Pancreas (tissue), 10 donors: ENCODE data around the gene ZW10. TPM values are rescaled to one million over a fixed set of nuclear protein-coding genes. Genes with fewer than 3 reads are reported as not detected.
A peak's percentile ranks its signal among the peaks of the same experiment; 100 is the strongest.

Experiments used
- ATAC-seq, 4 donors: fragments of 200-7000 bp; cut with Tn5 transposase; one replicate each; pipeline versions ENCODE4 v1.8.0 to v1.9.1; 2020; ENCODE audit warnings: mild to moderate bottlenecking in 4 of 4, moderate library complexity in 4 of 4
- DNase-seq, 6 donors: peaks; one replicate each; pipeline ENCODE4 v3.0.0-alpha.2; 2020
- FAIRE-seq: peaks from 2 replicates; lab custom pipeline; 2012; peaks lifted over from hg19 to GRCh38; lab: Jason Lieb, UNC
- H3K27ac ChIP-seq, 4 donors: fragments of 200-600 bp; sonication (generic); 1 replicate in 3 of 4; 2 replicates in 1 of 4; pipeline versions ENCODE4 v1.5.0 to v1.8.0; 2020
- H3K27me3 ChIP-seq, 4 donors: fragments of 200-600 bp; one replicate each; pipeline ENCODE4 v1.8.0; 2021
- H3K36me3 ChIP-seq, 3 donors: fragments of 200-600 bp; sonication (generic) in 1 of 3; one replicate each; pipeline versions ENCODE4 v1.5.0 to v1.8.0; 2020 to 2021
- H3K4me1 ChIP-seq, 3 donors: fragments of 200-600 bp; one replicate each; pipeline ENCODE4 v1.8.0; 2021
- H3K4me3 ChIP-seq, 4 donors: fragments of 200-600 bp; sonication (generic) in 2 of 4; one replicate each; pipeline versions ENCODE4 v1.5.0 to v1.8.0; 2020 to 2021
- H3K9me3 ChIP-seq, 4 donors: fragments of 200-600 bp; one replicate each; pipeline ENCODE4 v1.8.0; 2021
- CTCF ChIP-seq, 4 donors: fragments of 200-600 bp; sonication (generic) in 3 of 4; IDR thresholded peaks; one replicate each; pipeline versions ENCODE4 v1.5.0 to v1.8.0; 2021; ENCODE audit warnings: antibody characterized with exemption in 4 of 4
- WGBS, 2 donors: extraction: QIAGEN DNeasy Blood & Tissue Kit; methylation state at CpG; one replicate each; pipeline ENCODE4 v1.1.7; 2013; 5-methylcytosine and 5-hydroxymethylcytosine counted together
- intact Hi-C, 3 donors: fragments of 100-400 bp; cut with DNase I; formaldehyde crosslinking; loops; one replicate each; pipeline versions ENCODE4 v1.11.1 to v1.14.2; 2022
- polyA plus RNA-seq, 2 donors: library from polyadenylated mRNA; stranded (reverse); fragments of 200-250 nt; gene quantifications; one replicate each; pipeline ENCODE4 v1.2.3, GENCODE V29; 2013
- total RNA-seq, 6 donors: library from RNA; stranded (reverse); fragmentation: NEBNext Ultra II Directional in 4 of 6; extraction: Animal tissue kit (Norgen Biotek cat#: 25700) in 4 of 6; gene quantifications; one replicate each; pipeline versions ENCODE4 v1.2.1 to v1.2.4, GENCODE V29; 2021 to 2023
- donor health status: healthy with polysubstance abuse.
- donor health status: DM: no; HTN: no; CAD: no; lungs with moderate emphysema.
- donor health status: DM: no; HTN: no; CAD: no.
- donor health status: control.
- donor health status: control.
- donor health status: Bipolar disorder and iron deficiency.
- donor health status: DM: yes; HTN: yes; CAD: no.
- donor health status: DM: no; HTN: no; CAD: no.
- donor health status: DM: no; HTN: no; CAD: no.
- donor health status: DM: yes; HTN: yes; CAD: no.

ZW10 gene
- total and polyA plus RNA-seq, 8 donors, result 2.8 to 8.2 (median 6.7) TPM

- Histone ChIP-seq H3K4me3 (no peak overlapping the region), H3K27me3 (no peaks in the 10 kb centered on the region), H3K9me3 (no peaks in the 10 kb centered on the region), H3K36me3 (no peaks in the 10 kb centered on the region), H3K4me1 (no peaks in the 10 kb centered on the region), H3K27ac (no peak overlapping the region)
- 93 to 95% methylated on average over 18 to 19 of the region's 19 CpGs for WGBS, 2 donors
- peak in 1 of 6 donors; percentile 41 for DNase-seq
- no peak for FAIRE-seq
- ATAC-seq, result no peak
- no peak for TF ChIP-seq CTCF (IDR thresholded peaks at IDR 0.05)
- intact Hi-C loops, result no loop called here
Measured at GRCh38 chr11:113689768-113690618, 83.5 kb downstream of the ZW10 start.

GRCh38 chr11:113685654-113686359, 87.7 kb downstream of the ZW10 start:
- 69 to 77% methylated on average over 2 of the region's 2 CpGs for WGBS, 2 donors

GRCh38 chr11:113684496-113684895, 89.0 kb downstream of the ZW10 start:
- FAIRE-seq (no peak), ATAC-seq (no peak), DNase-seq (no peak)
- WGBS, 2 donors, result 55 to 61% methylated on average over 5 of the region's 5 CpGs
- no peak for TF ChIP-seq CTCF (IDR thresholded peaks at IDR 0.05)
- no peaks in the 10 kb centered on the region for H3K4me1 ChIP-seq
- H3K36me3 ChIP-seq, result no peaks in the 10 kb centered on the region
- H3K4me3 ChIP-seq, result no peak overlapping the region
- intact Hi-C loops, result no loop called here
- no peaks in the 10 kb centered on the region for H3K27me3 ChIP-seq
- no peak overlapping the region for H3K27ac ChIP-seq
- no peaks in the 10 kb centered on the region for H3K9me3 ChIP-seq

More at GRCh38 chr11:113685654-113686359, 87.7 kb downstream of the ZW10 start:
- ATAC-seq (no peak), FAIRE-seq (no peak), DNase-seq (no peak)
- Histone ChIP-seq H3K27me3 (no peaks in the 10 kb centered on the region), H3K4me3 (no peak overlapping the region), H3K4me1 (no peaks in the 10 kb centered on the region), H3K27ac (no peak overlapping the region), H3K9me3 (no peaks in the 10 kb centered on the region), H3K36me3 (no peaks in the 10 kb centered on the region)
- intact Hi-C loops, result no loop called here
- no peak for TF ChIP-seq CTCF (IDR thresholded peaks at IDR 0.05)

GRCh38 chr11:113683481-113684046, 89.9 kb downstream of the ZW10 start:
- H3K36me3 ChIP-seq, result no peaks in the 10 kb centered on the region
- no peak for FAIRE-seq
- no peaks in the 10 kb centered on the region for H3K9me3 ChIP-seq
- WGBS, 2 donors, result 82 to 87% methylated on average over 6 of the region's 6 CpGs
- no peak for DNase-seq
- H3K27me3 ChIP-seq, result no peaks in the 10 kb centered on the region
- ATAC-seq, result no peak
- H3K27ac ChIP-seq, result no peak overlapping the region
- H3K4me1 ChIP-seq, result no peaks in the 10 kb centered on the region
- H3K4me3 ChIP-seq, result no peak overlapping the region
- intact Hi-C loops, result no loop called here
- TF ChIP-seq CTCF (IDR thresholded peaks at IDR 0.05), result no peak

Other genes with a start within 250 kb of the ZW10 start
- gene TMPRSS5, start 67.4 kb downstream of the ZW10 start, total RNA-seq, result under 1 TPM; 0.19 to 1.00 (median 0.46) TPM
- 1 to 10 TPM; 1.1 TPM for gene TMPRSS5, start 67.4 kb downstream of the ZW10 start, polyA plus RNA-seq
- not detected for gene CLDN25, start 6.1 kb upstream of the ZW10 start, total RNA-seq
- gene CLDN25, start 6.1 kb upstream of the ZW10 start, polyA plus RNA-seq, result not detected
- gene USP28, start 101.9 kb upstream of the ZW10 start, total RNA-seq, result 10 to 100 TPM in 3 of 6 donors, 1 to 10 TPM in 3; 6.3 to 16.6 (median 9.8) TPM
- 1 to 10 TPM; 3.2 to 4.2 TPM for gene USP28, start 101.9 kb upstream of the ZW10 start, polyA plus RNA-seq
- not detected for gene HTR3B, start 131.1 kb upstream of the ZW10 start, total RNA-seq
- gene HTR3B, start 131.1 kb upstream of the ZW10 start, polyA plus RNA-seq, result not detected
- 1 to 10 TPM in 2 of 6 donors, under 1 TPM in 4; 0.23 to 4.9 (median 0.70) TPM for gene HTR3A, start 201.4 kb upstream of the ZW10 start, total RNA-seq
- 1 to 10 TPM in 1 of 2 donors, under 1 TPM in 1; 0.16 to 1.2 TPM for gene HTR3A, start 201.4 kb upstream of the ZW10 start, polyA plus RNA-seq